GM19324 (cell line): ENCODE results near the gene AVPR2.

ENCODE experiments used
- ATAC-seq: cut with Tn5 transposase; IDR thresholded peaks from one replicate; pipeline ENCODE4 v1.9.1; 2021; ENCODE audit warnings: mild to moderate bottlenecking, moderate library complexity; ENCODE audit not compliant: unreplicated experiment, low FRiP score

Gene AVPR2

GRCh38 chrX:153929576-153929975, 25.1 kb downstream of the AVPR2 start:
- ATAC-seq: no peak

DNA sequence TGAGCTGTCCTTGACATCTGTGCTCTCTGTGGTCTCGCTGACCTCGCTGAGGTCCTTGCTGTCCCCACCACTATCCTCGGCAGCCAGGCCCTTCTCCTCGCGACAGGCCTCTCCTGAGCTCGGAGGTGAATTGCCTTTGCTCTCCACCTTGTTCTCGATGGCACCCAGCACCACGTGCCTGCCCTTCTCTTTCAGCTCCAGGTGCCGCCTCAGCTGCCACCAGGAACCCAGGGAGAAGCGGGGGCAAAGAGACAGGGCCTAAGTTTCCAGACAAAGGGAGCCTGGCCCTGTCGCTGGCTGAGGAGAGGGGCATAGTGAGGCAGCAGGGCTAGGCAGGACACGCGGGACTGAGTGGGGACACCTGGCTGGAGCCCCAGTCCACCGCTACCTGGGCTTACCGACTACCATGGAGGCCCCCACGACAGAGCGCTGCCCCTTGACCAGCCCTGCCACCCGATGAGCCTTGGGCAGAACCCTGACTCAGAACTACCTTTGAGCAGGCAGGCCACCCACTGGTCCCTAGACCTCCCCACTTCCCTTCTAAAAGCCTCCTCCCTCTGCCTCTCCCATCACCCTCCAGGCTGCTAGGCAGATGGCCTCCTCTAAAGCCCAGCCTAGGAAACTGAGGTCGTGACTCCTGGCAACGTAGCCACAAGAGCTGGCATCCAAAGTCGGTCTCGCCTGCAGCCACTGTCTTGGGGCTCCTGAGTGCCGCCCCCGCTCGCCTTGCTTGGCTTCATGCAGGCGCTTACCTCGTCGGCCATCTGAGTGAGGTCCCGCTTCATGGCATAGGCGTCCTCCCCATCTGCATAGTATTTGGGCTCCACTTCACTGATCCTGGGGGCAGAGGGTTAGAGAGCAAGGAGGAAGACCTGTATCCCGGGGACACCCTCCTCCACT, 25.8 kb downstream of the AVPR2 start:
- no peak for ATAC-seq

- no peak for ATAC-seq
Observed at GRCh38 chrX:153931151-153931550, 26.7 kb downstream of the AVPR2 start.

- no peak for ATAC-seq
Observed at GRCh38 chrX:153931748-153932147, 27.3 kb downstream of the AVPR2 start.

DNA sequence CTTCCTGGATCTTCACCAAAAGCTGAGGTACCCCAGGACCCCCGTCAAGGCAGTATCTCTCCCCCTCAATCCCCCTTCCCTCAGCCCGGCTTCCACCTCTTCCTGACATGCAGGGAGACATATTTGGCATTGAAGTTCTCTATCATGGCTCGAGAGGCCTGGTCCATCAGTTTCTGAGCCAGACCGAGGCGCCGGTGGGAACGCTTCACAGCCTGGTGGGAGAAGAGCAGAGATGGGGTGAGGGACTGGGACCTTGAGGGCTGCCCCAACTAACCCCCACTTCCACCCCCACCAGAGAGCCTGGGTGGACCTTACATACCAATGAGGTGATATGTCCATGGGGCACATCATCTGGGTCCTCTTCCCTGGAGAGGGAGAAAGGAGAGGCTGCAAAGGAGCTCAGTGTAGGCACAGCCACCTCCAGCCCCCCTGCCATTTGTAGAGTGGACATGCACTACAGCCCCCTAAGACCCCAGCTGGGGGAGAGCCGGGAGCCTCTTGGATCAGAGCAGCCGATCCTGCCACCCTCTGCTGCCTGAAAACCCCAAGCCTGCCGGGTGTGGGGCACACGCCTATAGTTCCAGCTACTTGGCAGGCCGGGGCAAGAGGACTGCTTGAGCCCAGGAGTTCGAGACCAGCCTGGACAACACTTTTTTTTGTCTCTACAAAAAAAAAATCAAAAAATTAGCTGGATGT, 27.9 kb downstream of the AVPR2 start:
- ATAC-seq: no peak

DNA sequence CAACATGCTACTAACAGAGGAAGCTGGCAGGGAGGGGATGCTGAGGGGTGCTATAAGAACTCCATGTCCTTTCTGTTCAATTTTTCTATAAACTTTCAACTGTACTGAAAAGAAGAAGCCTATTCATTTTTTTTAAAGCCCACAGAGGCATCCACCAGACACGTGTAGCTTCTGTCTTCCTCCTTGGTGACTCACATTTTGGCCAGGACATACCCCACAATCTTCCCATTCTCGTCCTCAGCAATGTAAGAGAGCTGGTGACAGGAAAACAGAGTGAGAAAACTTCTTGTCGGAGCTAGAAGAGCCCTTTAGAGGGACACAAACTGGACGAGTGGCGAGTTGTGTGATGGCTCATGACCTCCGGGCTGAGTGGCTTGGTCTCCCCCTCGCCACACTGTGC, 29.3 kb downstream of the AVPR2 start:
- no peak for ATAC-seq

GRCh38 chrX:153934148-153934761, 29.8 kb downstream of the AVPR2 start:
- peak; percentile 9 for ATAC-seq

DNA sequence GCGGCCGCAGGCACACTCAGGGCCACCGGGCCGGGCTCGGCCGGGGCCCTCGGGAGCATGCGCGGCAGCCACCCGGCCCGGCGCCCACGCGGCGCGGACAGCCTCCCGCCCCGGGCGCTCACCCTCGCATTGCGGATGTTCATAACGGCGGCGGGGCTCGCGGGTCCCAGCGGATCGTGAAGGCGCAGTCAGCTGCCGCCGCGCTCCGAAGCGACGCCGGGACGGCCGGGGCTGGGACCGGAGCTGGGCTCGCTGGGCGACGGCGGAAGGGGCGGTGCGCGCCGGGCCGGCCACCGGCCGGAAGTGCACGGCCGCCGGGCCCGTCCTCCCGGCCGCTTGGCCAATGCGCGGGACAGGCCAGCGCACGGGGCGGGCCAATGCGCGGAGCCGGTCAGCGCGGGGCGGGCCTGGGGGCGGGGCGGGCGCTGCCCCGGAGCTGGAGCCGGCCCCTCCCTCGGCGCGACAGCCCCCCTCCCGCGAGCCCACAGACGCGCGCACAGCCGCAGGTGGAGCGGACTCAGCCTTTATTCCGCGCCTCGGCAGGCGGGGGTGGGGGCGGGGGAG, 30.4 kb downstream of the AVPR2 start, which contains the start of gene NAA10:
Gene NAA10, minus strand, starts transcription at position 276 of the 564 bp plus-strand sequence. Its CDS starts 133 bp downstream, at position 143.
- ATAC-seq: peak; percentile 96

- ATAC-seq: no peak
Observed at GRCh38 chrX:153935326-153935851, 30.9 kb downstream of the AVPR2 start.

GRCh38 chrX:153937056-153937455, 32.6 kb downstream of the AVPR2 start:
- no peak for ATAC-seq

DNA sequence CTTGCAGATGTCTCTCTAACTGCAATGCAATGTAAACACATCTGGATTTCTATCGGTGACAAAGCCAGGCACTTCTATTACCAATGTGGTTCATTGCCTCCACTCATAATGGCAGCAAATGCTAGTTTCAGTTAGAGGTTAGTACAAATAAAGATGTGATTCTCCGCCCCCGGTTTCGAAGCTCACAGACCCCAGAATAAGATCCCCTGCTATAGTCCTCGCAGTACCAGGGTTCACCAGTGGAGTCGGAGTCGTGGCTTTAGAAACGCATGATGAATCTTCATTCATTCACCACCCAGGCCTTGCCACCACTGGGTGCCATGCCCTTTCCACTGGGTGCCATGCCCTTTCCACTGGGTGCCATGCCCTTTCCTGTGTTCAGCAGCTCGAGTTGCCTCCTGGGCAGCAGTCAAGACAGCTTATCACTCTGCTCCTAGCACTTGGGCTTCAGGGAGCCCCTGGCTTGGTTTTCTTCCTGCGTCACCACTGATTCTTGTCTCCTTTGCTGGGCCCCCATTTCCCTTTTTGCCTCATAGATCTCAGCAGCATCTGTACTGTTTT, 33.8 kb downstream of the AVPR2 start:
- ATAC-seq: no peak

GRCh38 chrX:153939573-153939972, 35.1 kb downstream of the AVPR2 start:
- no peak for ATAC-seq

DNA sequence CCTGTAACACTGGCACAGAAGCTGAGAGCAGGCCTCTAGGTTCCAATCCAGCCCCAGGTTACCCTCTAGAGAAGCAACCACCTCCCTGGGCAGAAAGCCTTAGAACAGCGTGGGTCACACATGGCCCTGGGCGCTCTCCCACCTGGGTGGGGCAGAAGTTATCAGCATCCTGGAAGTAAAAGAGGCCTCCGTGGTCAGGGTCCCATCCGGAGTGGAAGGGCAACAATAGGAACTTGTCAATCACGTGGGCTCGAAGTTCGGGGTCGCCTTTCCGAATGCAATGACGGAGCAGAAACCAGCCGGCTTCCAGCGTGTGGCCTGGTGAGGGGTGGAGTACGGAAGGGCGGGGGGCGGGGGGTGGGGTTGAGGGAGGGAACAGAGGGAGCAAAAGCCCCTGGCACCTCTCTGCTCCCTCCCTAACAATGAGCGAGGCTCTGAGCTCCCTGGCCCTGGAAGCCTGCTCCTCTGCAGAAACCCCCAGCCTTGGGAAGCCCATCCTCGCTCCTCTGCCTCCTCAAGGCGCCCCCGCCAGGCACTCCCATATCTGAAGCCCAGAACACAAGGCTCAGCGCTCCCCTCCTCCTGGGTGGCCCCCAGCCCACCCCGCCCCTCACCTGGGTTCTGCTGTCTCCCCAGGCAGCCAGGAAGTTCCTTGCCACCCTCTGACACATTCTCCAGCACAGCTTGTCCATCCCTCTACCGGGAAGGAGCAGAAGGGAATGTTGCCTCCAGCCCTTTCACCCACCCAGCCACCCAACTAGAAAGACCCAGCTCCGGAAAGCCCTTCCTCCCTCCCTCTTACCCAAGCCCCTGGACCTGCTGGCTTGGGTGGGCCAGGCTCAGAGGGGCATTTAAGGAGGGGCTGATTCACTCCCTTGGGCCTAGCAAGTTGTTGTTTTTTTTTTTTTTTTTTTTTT, 37.1 kb downstream of the AVPR2 start:
- ATAC-seq: no peak

DNA sequence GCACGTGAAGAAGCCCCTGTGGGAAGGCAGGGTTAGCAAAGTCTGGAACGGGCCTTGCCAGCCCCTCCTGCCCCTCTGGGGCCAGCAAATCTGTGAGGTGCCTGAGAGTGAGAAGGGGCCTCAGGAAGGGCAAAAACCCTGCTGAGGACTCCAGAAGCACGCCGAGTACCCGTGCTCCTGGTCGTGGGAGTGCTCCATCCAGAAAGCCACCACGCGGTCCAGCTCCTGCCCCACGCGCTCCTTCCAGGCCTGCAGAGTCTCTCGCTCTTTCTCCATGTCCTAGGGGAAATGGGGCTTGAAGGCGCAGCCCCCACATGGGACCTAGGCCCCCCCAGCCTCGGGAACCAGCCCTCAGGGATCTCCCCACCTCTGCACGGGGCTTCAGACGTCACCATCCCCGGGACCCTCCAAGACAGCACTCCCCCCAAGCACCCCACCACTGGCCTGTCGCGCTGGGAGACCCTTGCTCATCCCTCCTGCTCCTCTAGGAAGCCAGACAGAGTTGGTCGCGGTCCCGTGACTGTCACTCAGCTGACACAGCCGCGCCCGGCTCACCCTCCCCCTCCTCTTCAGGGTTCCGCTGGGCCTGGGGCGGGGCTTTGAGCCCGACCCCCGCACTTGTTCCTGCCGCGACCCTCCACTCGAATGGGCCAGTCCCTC, 39.8 kb downstream of the AVPR2 start, which contains the start of gene RENBP:
Gene RENBP, minus strand, starts transcription at position 504 of the 660 bp plus-strand sequence. Its CDS starts 33 bp downstream, at position 471.
- ATAC-seq: no peak

DNA sequence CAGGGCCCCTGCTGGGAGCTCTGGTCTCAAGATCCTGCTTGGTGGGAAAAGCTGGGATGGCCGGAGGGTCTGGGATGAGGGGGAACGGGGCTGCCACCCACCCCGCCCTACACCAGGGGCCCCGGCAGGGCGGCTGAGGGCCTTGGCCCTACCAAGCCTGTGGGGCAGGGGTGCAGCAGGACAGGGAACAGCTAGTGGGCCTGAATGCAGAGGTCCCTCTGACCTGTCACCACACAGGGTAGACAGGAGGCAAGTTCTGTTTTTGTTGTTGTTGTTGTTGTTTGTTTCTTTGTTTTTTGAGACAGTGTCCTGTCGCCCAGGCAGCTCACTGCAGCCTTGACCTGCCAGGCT, 40.3 kb downstream of the AVPR2 start:
- ATAC-seq: no peak

DNA sequence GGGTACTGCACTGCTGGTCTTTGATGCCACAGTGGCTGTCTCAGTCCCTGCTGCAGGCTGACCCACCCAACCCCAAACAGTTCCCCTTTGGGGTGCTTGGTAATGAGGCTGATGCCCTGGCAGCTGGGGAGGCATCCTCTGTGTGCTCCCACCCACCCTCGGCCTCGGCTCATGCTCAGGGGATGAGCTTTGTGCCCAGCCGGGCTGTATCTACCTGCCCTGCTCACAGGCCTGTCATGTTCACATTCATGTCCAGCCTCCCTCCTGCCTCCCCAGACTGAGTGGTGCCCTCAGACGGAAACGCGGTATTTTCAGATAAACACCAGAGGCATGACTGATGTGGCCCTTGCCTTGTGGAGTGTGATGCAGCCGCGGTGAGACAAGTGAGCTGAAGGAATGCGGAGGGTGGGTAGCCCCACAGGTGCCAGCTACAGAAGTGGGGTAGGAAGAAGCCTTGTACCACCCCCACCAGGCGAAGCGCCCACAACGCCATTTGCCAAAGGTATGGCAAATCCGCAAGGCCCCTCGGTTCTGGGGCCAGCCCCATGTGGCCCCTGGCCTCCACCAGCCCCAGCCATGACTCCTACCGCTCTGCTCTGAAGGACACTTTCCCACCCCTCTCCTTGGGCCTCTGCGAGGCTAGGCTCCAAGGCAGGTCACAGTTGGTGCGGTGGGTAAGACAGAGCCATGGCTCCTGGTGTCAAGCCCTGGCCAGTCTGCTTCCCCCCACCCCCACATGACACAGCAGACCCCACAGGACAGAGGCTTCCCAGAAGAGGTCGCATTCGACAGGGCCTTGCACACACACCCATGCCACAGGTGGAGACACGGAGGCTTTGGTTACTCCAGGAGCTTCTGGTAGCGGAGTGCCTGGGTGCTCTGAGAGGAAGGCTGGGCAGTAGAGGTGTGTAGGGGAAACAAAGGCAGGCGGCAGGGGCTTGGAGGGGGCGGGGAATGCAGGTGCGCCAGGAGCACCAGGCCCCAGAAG, 41.8 kb downstream of the AVPR2 start:
- no peak for ATAC-seq

GRCh38 chrX:153947009-153947769, 42.7 kb downstream of the AVPR2 start:
- no peak for ATAC-seq
